Neural crest cell (in vitro differentiated cells): ENCODE measurements around the gene VAMP8. TPM values are rescaled to one million over a fixed set of nuclear protein-coding genes. Genes with fewer than 3 reads are reported as not detected.

Experiments
- DNase-seq: peaks from one replicate; pipeline ENCODE4 v3.0.0; 2021; ENCODE audit warnings: low read depth, mixed read lengths, low spot score
- H3K27ac Mint-ChIP-seq: one replicate; pipeline ENCODE4 v1.8.0; 2021; ENCODE audit warnings: mild to moderate bottlenecking, mixed read lengths; ENCODE audit not compliant: unreplicated experiment
- H3K27me3 Mint-ChIP-seq: 2 replicates; pipeline ENCODE4 v1.8.0; 2021; ENCODE audit warnings: low read depth, mild to moderate bottlenecking, mixed read lengths
- H3K36me3 Mint-ChIP-seq: 2 replicates; pipeline ENCODE4 v1.8.0; 2021; ENCODE audit warnings: low read depth, mild to moderate bottlenecking, mixed read lengths
- H3K4me1 Mint-ChIP-seq: 2 replicates; pipeline ENCODE4 v1.8.0; 2021; ENCODE audit warnings: mixed read lengths
- H3K4me3 Mint-ChIP-seq: one replicate; pipeline ENCODE4 v1.8.0; 2021; ENCODE audit warnings: mild to moderate bottlenecking, mixed read lengths
- H3K9me3 Mint-ChIP-seq: 2 replicates; pipeline ENCODE4 v1.8.0; 2021; ENCODE audit warnings: mixed read lengths
- CTCF ChIP-seq: fragments of 200-600 bp; sonication (generic); conservative IDR thresholded peaks from 2 replicates; pipeline ENCODE4 v1.5.0; 2021; ENCODE audit warnings: antibody characterized with exemption, mild to moderate bottlenecking
- total RNA-seq: library from RNA; stranded (reverse); gene quantifications from 2 replicates; pipeline ENCODE4 v1.2.1, GENCODE V29; 2021

The VAMP8 gene
- total RNA-seq, 1 donor from 2014 or later: 1.1 TPM

- Mint-ChIP-seq H3K4me3 (peak overlapping the region; percentile 31), H3K36me3 (no peaks in the 10 kb centered on the region)
Observed at GRCh38 chr2:85578243-85579180, 1.1 kb downstream of the VAMP8 start.

GRCh38 chr2:85579266-85579935 is 2.0 kb downstream of the VAMP8 start:
- DNase-seq: no peak
- H3K4me1 Mint-ChIP-seq: peaks cover 30% of the 10 kb centered on the region
- H3K27me3 Mint-ChIP-seq: peaks cover 16% of the 10 kb centered on the region
- no peak for TF ChIP-seq CTCF
- peak overlapping the region; percentile 17 for H3K4me3 Mint-ChIP-seq
- no peaks in the 10 kb centered on the region for H3K9me3 Mint-ChIP-seq
- no peaks in the 10 kb centered on the region for H3K36me3 Mint-ChIP-seq
- peak overlapping the region; percentile 55 for H3K27ac Mint-ChIP-seq

More at GRCh38 chr2:85578243-85579180, 1.1 kb downstream of the VAMP8 start:
- no peaks in the 10 kb centered on the region for H3K9me3 Mint-ChIP-seq
- peaks cover 17% of the 10 kb centered on the region for H3K27me3 Mint-ChIP-seq
- DNase-seq: no peak
- peaks cover 30% of the 10 kb centered on the region for H3K4me1 Mint-ChIP-seq
- H3K27ac Mint-ChIP-seq: peak overlapping the region; percentile 19
- TF ChIP-seq CTCF: no peak

GRCh38 chr2:85580206-85580605 is 2.8 kb downstream of the VAMP8 start:
- Mint-ChIP-seq H3K9me3 (no peaks in the 10 kb centered on the region), H3K27me3 (peaks cover 16% of the 10 kb centered on the region), H3K4me3 (no peak overlapping the region), H3K4me1 (peaks cover 30% of the 10 kb centered on the region), H3K27ac (no peak overlapping the region), H3K36me3 (no peaks in the 10 kb centered on the region)
- TF ChIP-seq CTCF: no peak
- no peak for DNase-seq

GRCh38 chr2:85582492-85582891 is 5.1 kb downstream of the VAMP8 start:
- Mint-ChIP-seq H3K4me3 (no peak overlapping the region), H3K36me3 (no peaks in the 10 kb centered on the region), H3K27ac (no peak overlapping the region), H3K4me1 (peaks cover 33% of the 10 kb centered on the region), H3K9me3 (no peaks in the 10 kb centered on the region), H3K27me3 (peaks cover 14% of the 10 kb centered on the region)
- no peak for DNase-seq
- no peak for TF ChIP-seq CTCF

- Mint-ChIP-seq H3K9me3 (no peaks in the 10 kb centered on the region), H3K27ac (no peak overlapping the region), H3K27me3 (peaks cover 10% of the 10 kb centered on the region), H3K4me1 (peaks cover 34% of the 10 kb centered on the region), H3K36me3 (no peaks in the 10 kb centered on the region), H3K4me3 (no peak overlapping the region)
- DNase-seq: no peak
- no peak for TF ChIP-seq CTCF
Observed at GRCh38 chr2:85583667-85584353, 6.4 kb downstream of the VAMP8 start.
